ENCODE measurements around the gene RAB6A. TPM values are rescaled to one million over a fixed set of nuclear protein-coding genes. Genes with fewer than 3 reads are reported as not detected.

Gene RAB6A
- total RNA-seq, 1 experiment from 2014 or later, result 227 TPM

DNA sequence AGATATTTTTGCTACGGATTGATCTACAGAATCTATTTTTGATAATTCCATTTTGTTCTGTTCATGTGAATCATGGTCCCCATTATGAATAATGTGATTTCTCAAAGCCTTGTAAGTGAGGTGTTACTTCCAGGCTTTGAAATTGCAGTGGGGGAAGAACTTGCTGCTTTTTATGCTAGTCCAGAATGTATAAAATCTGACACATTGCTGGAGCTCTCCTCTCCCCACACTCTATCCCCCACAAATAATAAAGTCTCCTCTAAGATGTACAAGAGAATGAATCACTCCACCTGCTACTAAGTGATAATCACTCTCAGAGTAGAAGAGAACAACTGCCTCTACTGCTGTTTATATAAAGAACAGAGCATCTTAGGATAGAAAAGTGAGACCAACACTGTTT, 5.9 kb upstream of the RAB6A start:
- H3K36me3 ChIP-seq (ENCODE audit: control insufficient read depth, insufficient read depth, low read length), result no peaks in the 10 kb centered on the region
- POLR2A ChIA-PET, result interaction anchor here (2.6 kb wide), 1 partner anchor 13 kb away, joined by 9 read pairs; no protein-coding TSS in a partner anchor
- CTCF ChIA-PET, result interaction anchor here (1.3 to 1.7 kb wide), 2 partner anchors 13 to 165 kb away, joined by 4 to 6 read pairs; no protein-coding TSS in a partner anchor

DNA sequence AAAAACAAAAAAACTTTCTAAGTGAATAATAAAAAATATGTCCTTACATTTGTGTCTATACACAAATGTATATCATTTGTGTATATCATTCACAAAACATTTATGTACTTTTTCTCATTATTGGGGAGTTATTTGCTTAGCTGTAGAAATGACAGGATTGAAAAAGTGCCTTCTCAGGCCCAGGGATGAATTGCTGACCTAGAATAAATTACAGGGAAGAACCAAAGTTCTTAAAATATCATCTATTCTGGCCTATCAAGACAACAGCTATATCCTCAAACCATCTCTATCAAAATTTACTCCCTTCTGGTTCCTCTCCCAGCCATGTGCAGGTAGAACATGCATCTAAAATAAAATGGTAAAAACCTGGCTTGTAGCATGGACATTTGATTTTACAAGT, 1.9 kb upstream of the RAB6A start:
- BruUV-seq (replicated peaks), result no TSS peak
- H3K4me3 ChIP-seq (ENCODE audit: low read depth, low read length), result no peak overlapping the region
- peaks cover 20% of the 10 kb centered on the region for H3K4me1 ChIP-seq
- Mint-ChIP-seq H3K9me3 (ENCODE audit: unreplicated experiment) (no peaks in the 10 kb centered on the region), H3K27me3 (ENCODE audit: insufficient read depth, unreplicated experiment) (no peaks in the 10 kb centered on the region), H3K27ac (ENCODE audit: unreplicated experiment) (no peak overlapping the region), H3K4me1 (ENCODE audit: low read depth, unreplicated experiment) (peaks cover 17% of the 10 kb centered on the region), H3K36me3 (ENCODE audit: insufficient read depth, unreplicated experiment) (peaks cover 23% of the 10 kb centered on the region), H3K4me3 (ENCODE audit: unreplicated experiment) (no peak overlapping the region)
- intact Hi-C loops (cut with micrococcal nuclease; ENCODE audit: unreplicated experiment), result no loop called here
- no peak for DNase-seq
- H3K27me3 ChIP-seq (replicated peaks; ENCODE audit: control insufficient read depth, insufficient read depth, low read length), result no peaks in the 10 kb centered on the region
- CTCF ChIA-PET, result no interaction called here
- H3K9me3 ChIP-seq, result no peaks in the 10 kb centered on the region
- no peaks in the 10 kb centered on the region for H3K36me3 ChIP-seq (ENCODE audit: control insufficient read depth, insufficient read depth, low read length)
- POLR2A ChIA-PET, result interaction anchor here (4.2 kb wide), 1 partner anchor 16 kb away, joined by 92 read pairs; no protein-coding TSS in a partner anchor
- TF ChIP-seq, protein P1, sequence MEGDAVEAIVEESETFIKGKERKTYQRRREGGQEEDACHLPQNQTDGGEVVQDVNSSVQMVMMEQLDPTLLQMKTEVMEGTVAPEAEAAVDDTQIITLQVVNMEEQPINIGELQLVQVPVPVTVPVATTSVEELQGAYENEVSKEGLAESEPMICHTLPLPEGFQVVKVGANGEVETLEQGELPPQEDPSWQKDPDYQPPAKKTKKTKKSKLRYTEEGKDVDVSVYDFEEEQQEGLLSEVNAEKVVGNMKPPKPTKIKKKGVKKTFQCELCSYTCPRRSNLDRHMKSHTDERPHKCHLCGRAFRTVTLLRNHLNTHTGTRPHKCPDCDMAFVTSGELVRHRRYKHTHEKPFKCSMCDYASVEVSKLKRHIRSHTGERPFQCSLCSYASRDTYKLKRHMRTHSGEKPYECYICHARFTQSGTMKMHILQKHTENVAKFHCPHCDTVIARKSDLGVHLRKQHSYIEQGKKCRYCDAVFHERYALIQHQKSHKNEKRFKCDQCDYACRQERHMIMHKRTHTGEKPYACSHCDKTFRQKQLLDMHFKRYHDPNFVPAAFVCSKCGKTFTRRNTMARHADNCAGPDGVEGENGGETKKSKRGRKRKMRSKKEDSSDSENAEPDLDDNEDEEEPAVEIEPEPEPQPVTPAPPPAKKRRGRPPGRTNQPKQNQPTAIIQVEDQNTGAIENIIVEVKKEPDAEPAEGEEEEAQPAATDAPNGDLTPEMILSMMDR (IDR thresholded peaks at IDR 0.05; ENCODE audit: insufficient read depth in 1 of 2, low read depth in 1 of 2, low read length in 1 of 2, severe bottlenecking in 1 of 2, unreplicated experiment in 1 of 2), result no peak

More for the DNA sequence above, 5.9 kb upstream of the RAB6A start:
- intact Hi-C loops (cut with micrococcal nuclease; ENCODE audit: unreplicated experiment), result no loop called here
- TF ChIP-seq, protein P1 (IDR thresholded peaks at IDR 0.05; ENCODE audit: insufficient read depth in 1 of 2, low read depth in 1 of 2, low read length in 1 of 2, severe bottlenecking in 1 of 2, unreplicated experiment in 1 of 2), result no peak
- H3K9me3 Mint-ChIP-seq (ENCODE audit: unreplicated experiment), result no peaks in the 10 kb centered on the region
- no peak for DNase-seq
- no peak overlapping the region for H3K4me3 Mint-ChIP-seq (ENCODE audit: unreplicated experiment)
- no peak overlapping the region for H3K27ac Mint-ChIP-seq (ENCODE audit: unreplicated experiment)
- no TSS peak for BruUV-seq (replicated peaks)
- H3K4me1 ChIP-seq, result no peaks in the 10 kb centered on the region; the same call in 1 of the 2 replicates
- H3K4me3 ChIP-seq (ENCODE audit: low read depth, low read length), result no peak overlapping the region
- no peaks in the 10 kb centered on the region for H3K4me1 Mint-ChIP-seq (ENCODE audit: low read depth, unreplicated experiment)
- H3K27me3 Mint-ChIP-seq (ENCODE audit: insufficient read depth, unreplicated experiment), result no peaks in the 10 kb centered on the region
- H3K27me3 ChIP-seq (replicated peaks; ENCODE audit: control insufficient read depth, insufficient read depth, low read length), result no peaks in the 10 kb centered on the region
- H3K36me3 Mint-ChIP-seq (ENCODE audit: insufficient read depth, unreplicated experiment), result peaks cover under 1% of the 10 kb centered on the region
- H3K9me3 ChIP-seq, result no peaks in the 10 kb centered on the region

DNA sequence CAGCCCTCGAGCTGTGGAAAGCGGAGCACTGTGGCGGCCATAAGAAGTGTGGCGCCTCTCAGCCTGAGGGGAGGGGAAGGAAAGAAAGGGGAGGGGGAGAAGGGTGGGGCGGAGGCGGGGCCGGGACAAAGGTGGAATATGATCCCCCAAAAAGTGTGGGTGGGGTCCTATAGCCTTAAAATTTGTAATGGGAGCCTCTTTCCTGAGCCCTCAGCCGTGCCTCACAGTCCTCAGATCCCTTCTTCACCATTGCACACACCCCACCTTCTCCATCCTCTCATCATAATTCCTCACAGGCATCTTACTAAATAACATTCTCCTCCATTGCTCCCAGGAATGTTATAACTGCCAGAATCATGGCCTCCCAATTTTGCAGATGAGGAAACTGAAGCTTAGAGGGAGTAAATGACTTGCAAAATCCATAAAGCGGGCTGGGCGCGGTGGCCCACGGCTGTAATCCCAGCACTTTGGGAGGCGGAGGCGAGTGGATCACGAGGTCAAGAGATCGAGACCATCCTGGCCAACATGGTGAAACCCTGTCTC, 600 bp upstream of the RAB6A start:
- Mint-ChIP-seq H3K4me1 (ENCODE audit: low read depth, unreplicated experiment) (peaks cover 21% of the 10 kb centered on the region), H3K4me3 (ENCODE audit: unreplicated experiment) (peak overlapping the region; percentile 91), H3K27me3 (ENCODE audit: insufficient read depth, unreplicated experiment) (no peaks in the 10 kb centered on the region), H3K27ac (ENCODE audit: unreplicated experiment) (peak overlapping the region; percentile 82), H3K36me3 (ENCODE audit: insufficient read depth, unreplicated experiment) (peaks cover 23% of the 10 kb centered on the region), H3K9me3 (ENCODE audit: unreplicated experiment) (no peaks in the 10 kb centered on the region)
- TSS peak; percentile 35 for BruUV-seq (replicated peaks)
- Histone ChIP-seq H3K9me3 (no peaks in the 10 kb centered on the region), H3K36me3 (ENCODE audit: control insufficient read depth, insufficient read depth, low read length) (no peaks in the 10 kb centered on the region), H3K4me1 (peaks cover 25% of the 10 kb centered on the region), H3K4me3 (ENCODE audit: low read depth, low read length) (peak overlapping the region; percentile 33), H3K27me3 (replicated peaks; ENCODE audit: control insufficient read depth, insufficient read depth, low read length) (no peaks in the 10 kb centered on the region)
- ChIA-PET CTCF (interaction anchor here (0.5 to 2.3 kb wide), 11 partner anchors 18 to 1034 kb away, joined by 3 to 39 read pairs (median 4); partner anchors contain the start of gene FAM168A), POLR2A (interaction anchor here (0.6 to 4.2 kb wide), 10 partner anchors 14 to 455 kb away, joined by 3 to 92 read pairs (median 4); partner anchors contain the start of genes COA4, FAM168A and MRPL48)
- TF ChIP-seq, protein P1 (IDR thresholded peaks at IDR 0.05; ENCODE audit: insufficient read depth in 1 of 2, low read depth in 1 of 2, low read length in 1 of 2, severe bottlenecking in 1 of 2, unreplicated experiment in 1 of 2), result peak in 1 of 2 experiments; percentile 1
- no peak for DNase-seq
- intact Hi-C loops (cut with micrococcal nuclease; ENCODE audit: unreplicated experiment), result loop anchor here (1.0 kb wide), 5 partner anchors 18 to 170 kb away; partner anchors contain the start of genes COA4 and PAAF1
